HEK293 (cell line): ENCODE results near the gene SYTL3.

ENCODE experiments used
- SP2 ChIP-seq: fragments of 450-650 bp; formaldehyde crosslinking; IDR thresholded peaks from 2 replicates; pipeline ENCODE4 v1.5.1; 2016; ENCODE audit warnings: missing biosample characterization, missing genetic modification characterization
- ZBTB21 ChIP-seq: fragments of 450-650 bp; formaldehyde crosslinking; IDR thresholded peaks from 2 replicates; pipeline ENCODE4 v1.5.1; 2017; ENCODE audit warnings: missing biosample characterization, missing genetic modification characterization
- ZNF660 ChIP-seq: fragments of 450-650 bp; IDR thresholded peaks from 2 replicates; pipeline ENCODE4 v1.5.1; 2018; ENCODE audit warnings: missing biosample characterization, mild to moderate bottlenecking, missing genetic modification characterization
- ZNF768 ChIP-seq: fragments of 450-650 bp; formaldehyde crosslinking; IDR thresholded peaks from 2 replicates; pipeline ENCODE4 v1.5.1; 2018; ENCODE audit warnings: missing biosample characterization, mild to moderate bottlenecking, missing genetic modification characterization
- ZNF792 ChIP-seq: fragments of 450-650 bp; formaldehyde crosslinking; IDR thresholded peaks from 2 replicates; pipeline ENCODE4 v1.5.1; 2016; ENCODE audit warnings: missing biosample characterization, missing genetic modification characterization
- TF ChIP-seq, protein P1 (sequence below): fragments of 450-650 bp; formaldehyde crosslinking; IDR thresholded peaks from 2 replicates; pipeline ENCODE4 v1.5.1; 2016; ENCODE audit warnings: missing biosample characterization, missing genetic modification characterization
- TF ChIP-seq, protein P2 (sequence below): IDR thresholded peaks from 2 replicates; pipeline ENCODE4 v1.6.1; 2011; ENCODE audit warnings: mild to moderate bottlenecking, low read depth, low read length, borderline replicate concordance

DNA sequence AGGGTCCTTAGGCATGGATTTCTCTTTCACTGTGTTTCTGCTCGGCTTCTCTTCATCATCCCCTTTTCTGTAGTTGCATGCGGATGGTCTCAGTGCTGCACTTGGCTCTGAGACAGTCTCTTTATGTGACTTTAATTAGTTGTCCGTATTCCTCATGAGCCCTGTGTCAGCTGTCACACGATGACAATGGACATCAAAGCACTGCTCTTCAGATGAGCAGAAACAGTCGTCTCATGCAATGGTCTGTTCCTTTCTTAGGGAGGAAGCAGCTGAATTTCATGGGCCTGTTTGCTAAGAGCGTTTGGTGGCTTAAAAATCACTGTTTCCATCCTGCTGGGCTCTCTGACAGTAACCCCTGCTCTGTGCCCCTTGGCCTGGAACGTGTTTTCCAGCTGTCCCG is 64.9 kb downstream of the SYTL3 start:
- no peak for TF ChIP-seq ZBTB21 (tag by site-specific recombination)
- no peak for TF ChIP-seq ZNF660 (tag by site-specific recombination)
- TF ChIP-seq, protein P1, sequence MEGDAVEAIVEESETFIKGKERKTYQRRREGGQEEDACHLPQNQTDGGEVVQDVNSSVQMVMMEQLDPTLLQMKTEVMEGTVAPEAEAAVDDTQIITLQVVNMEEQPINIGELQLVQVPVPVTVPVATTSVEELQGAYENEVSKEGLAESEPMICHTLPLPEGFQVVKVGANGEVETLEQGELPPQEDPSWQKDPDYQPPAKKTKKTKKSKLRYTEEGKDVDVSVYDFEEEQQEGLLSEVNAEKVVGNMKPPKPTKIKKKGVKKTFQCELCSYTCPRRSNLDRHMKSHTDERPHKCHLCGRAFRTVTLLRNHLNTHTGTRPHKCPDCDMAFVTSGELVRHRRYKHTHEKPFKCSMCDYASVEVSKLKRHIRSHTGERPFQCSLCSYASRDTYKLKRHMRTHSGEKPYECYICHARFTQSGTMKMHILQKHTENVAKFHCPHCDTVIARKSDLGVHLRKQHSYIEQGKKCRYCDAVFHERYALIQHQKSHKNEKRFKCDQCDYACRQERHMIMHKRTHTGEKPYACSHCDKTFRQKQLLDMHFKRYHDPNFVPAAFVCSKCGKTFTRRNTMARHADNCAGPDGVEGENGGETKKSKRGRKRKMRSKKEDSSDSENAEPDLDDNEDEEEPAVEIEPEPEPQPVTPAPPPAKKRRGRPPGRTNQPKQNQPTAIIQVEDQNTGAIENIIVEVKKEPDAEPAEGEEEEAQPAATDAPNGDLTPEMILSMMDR (tag by site-specific recombination): no peak
- TF ChIP-seq, protein P2, sequence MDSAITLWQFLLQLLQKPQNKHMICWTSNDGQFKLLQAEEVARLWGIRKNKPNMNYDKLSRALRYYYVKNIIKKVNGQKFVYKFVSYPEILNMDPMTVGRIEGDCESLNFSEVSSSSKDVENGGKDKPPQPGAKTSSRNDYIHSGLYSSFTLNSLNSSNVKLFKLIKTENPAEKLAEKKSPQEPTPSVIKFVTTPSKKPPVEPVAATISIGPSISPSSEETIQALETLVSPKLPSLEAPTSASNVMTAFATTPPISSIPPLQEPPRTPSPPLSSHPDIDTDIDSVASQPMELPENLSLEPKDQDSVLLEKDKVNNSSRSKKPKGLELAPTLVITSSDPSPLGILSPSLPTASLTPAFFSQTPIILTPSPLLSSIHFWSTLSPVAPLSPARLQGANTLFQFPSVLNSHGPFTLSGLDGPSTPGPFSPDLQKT: no peak
- no peak for TF ChIP-seq ZNF768 (tag by site-specific recombination)
- no peak for TF ChIP-seq SP2 (tag by site-specific recombination)
- no peak for TF ChIP-seq ZNF792
